MCF 10A (cell line): ENCODE results near the gene TRAPPC14. TPM values are rescaled to one million over a fixed set of nuclear protein-coding genes. Genes with fewer than 3 reads are reported as not detected.
A peak's percentile ranks its signal among the peaks of the same experiment; 100 is the strongest.

Experiments
- BruUV-seq: library from RNA; stranded (reverse); fragments of 400-500 nt; replicated peaks from 2 replicates; lab custom pipeline; 2021; lab: Mats Ljungman, UMichigan
- CTCF ChIA-PET: fragments of 300-600 bp; sonication (Branson Sonifier 250); formaldehyde crosslinking; extraction: SDS; loops from one replicate; lab custom pipeline; 2021; ENCODE audit warnings: antibody characterized with exemption, inconsistent platforms; lab: Yijun Ruan, JAX
- POLR2A ChIA-PET: fragments of 300-600, 350-650 bp; sonication (Branson Sonifier 250); formaldehyde crosslinking; extraction: SDS; loops from one replicate; lab custom pipeline; 2020; ENCODE audit warnings: antibody characterized with exemption, inconsistent platforms; lab: Yijun Ruan, JAX
- DNase-seq: peaks from one replicate; pipeline ENCODE4 v3.0.0-alpha.2; 2018; ENCODE audit not compliant: unreplicated experiment
- H3K27ac Mint-ChIP-seq: one replicate; pipeline ENCODE4 v1.8.0; 2022; ENCODE audit warnings: mild to moderate bottlenecking, low read depth, mixed read lengths; ENCODE audit not compliant: unreplicated experiment
- H3K27me3 Mint-ChIP-seq: one replicate; pipeline ENCODE4 v1.8.0; 2022; ENCODE audit warnings: mixed read lengths; ENCODE audit not compliant: insufficient read depth, unreplicated experiment
- H3K36me3 Mint-ChIP-seq: one replicate; pipeline ENCODE4 v1.8.0; 2022; ENCODE audit warnings: mild to moderate bottlenecking, moderate library complexity, mixed read lengths; ENCODE audit not compliant: insufficient read depth, unreplicated experiment
- H3K4me1 Mint-ChIP-seq: one replicate; pipeline ENCODE4 v1.8.0; 2022; ENCODE audit warnings: mixed read lengths; ENCODE audit not compliant: insufficient read depth, unreplicated experiment
- H3K4me3 Mint-ChIP-seq: one replicate; pipeline ENCODE4 v1.8.0; 2022; ENCODE audit warnings: mild to moderate bottlenecking, moderate library complexity, mixed read lengths; ENCODE audit not compliant: unreplicated experiment
- H3K9me3 Mint-ChIP-seq: one replicate; pipeline ENCODE4 v1.8.0; 2022; ENCODE audit warnings: mixed read lengths; ENCODE audit not compliant: unreplicated experiment
- intact Hi-C: fragments of 100-400 bp; cut with micrococcal nuclease; formaldehyde crosslinking; loops from 2 replicates; pipeline ENCODE4 v1.14.1; 2022
- total RNA-seq: library from RNA; stranded (reverse); gene quantifications from 2 replicates; pipeline ENCODE4 v1.2.3, GENCODE V29; 2022
- TF ChIP-seq, protein P1 (sequence below): fragments of 200-600 bp; IDR thresholded peaks from one replicate; pipeline ENCODE4 v1.8.0; 2022; ENCODE audit warnings: antibody characterized with exemption, mild to moderate bottlenecking; ENCODE audit not compliant: unreplicated experiment

TRAPPC14 gene
- total RNA-seq, 1 experiment from 2014 or later: 21.7 TPM

DNA sequence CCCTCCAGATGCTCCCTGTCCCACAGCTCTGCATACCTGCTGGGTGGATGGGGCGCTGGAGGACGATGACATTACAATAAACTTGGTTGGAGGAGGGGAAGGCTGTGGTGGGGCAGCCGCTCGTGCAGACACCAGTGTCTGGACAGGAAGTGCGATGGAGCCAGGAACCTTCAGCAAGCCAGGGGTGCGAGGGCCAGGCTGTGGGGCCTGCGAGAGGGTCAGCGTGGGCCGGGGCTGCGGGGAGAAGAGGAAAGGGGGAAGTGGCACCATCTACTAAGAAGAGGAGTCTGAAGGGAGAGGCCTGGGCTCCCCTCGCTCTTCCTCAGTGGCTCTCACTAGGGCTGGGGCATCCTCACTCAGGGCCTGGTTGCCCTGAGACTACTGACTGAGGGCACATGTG lies 50.6 kb downstream of the TRAPPC14 start:
- ChIA-PET POLR2A (no interaction called here), CTCF (interaction anchor here (0.6 kb wide), 1 partner anchor 34 kb away, joined by 4 read pairs; no protein-coding TSS in a partner anchor)
- H3K4me1 Mint-ChIP-seq: peaks cover 4% of the 10 kb centered on the region
- no TSS peak for BruUV-seq
- no peaks in the 10 kb centered on the region for H3K27me3 Mint-ChIP-seq
- intact Hi-C loops: no loop called here
- H3K36me3 Mint-ChIP-seq: peaks cover 59% of the 10 kb centered on the region
- H3K27ac Mint-ChIP-seq: no peak overlapping the region
- TF ChIP-seq, protein P1, sequence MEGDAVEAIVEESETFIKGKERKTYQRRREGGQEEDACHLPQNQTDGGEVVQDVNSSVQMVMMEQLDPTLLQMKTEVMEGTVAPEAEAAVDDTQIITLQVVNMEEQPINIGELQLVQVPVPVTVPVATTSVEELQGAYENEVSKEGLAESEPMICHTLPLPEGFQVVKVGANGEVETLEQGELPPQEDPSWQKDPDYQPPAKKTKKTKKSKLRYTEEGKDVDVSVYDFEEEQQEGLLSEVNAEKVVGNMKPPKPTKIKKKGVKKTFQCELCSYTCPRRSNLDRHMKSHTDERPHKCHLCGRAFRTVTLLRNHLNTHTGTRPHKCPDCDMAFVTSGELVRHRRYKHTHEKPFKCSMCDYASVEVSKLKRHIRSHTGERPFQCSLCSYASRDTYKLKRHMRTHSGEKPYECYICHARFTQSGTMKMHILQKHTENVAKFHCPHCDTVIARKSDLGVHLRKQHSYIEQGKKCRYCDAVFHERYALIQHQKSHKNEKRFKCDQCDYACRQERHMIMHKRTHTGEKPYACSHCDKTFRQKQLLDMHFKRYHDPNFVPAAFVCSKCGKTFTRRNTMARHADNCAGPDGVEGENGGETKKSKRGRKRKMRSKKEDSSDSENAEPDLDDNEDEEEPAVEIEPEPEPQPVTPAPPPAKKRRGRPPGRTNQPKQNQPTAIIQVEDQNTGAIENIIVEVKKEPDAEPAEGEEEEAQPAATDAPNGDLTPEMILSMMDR: no peak
- H3K9me3 Mint-ChIP-seq: no peaks in the 10 kb centered on the region
- DNase-seq: no peak
- H3K4me3 Mint-ChIP-seq: no peak overlapping the region

DNA sequence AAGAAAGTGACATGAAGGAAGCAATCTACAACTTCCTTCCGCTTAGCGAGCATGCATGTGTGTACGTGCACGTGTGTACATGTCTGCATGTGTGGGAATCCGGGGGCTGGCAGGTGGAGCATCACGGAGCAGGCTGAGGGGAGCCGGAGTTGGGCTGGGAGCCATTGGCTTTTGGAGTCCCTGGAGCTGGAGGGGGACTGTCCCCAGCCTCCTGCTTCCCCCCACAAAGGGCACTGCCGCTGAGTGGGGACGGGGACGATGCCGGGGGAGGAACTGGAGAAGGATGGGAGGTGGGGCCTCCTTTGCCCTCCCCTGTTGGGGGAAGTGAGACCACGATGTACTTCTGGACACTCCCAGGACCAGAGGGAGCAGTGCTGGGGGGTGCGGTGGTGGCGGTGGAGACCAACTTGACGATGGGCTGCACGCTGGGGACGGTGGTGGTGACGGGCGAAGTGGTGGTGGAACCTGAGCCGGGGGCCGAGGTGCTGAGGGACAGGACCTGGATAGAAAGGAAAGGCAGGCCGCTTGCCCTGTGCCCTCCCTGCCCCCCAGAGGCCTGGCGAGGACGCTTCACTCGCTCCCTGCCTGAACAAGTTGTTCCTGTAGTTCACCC lies 51.3 kb downstream of the TRAPPC14 start:
- Mint-ChIP-seq H3K36me3 (peaks cover 58% of the 10 kb centered on the region), H3K27ac (no peak overlapping the region), H3K9me3 (no peaks in the 10 kb centered on the region), H3K27me3 (no peaks in the 10 kb centered on the region), H3K4me1 (peaks cover 4% of the 10 kb centered on the region), H3K4me3 (no peak overlapping the region)
- CTCF ChIA-PET: interaction anchor here (0.6 kb wide), 2 partner anchors 13 to 35 kb away, joined by 3 to 4 read pairs; no protein-coding TSS in a partner anchor
- TF ChIP-seq, protein P1: no peak
- BruUV-seq: TSS peak; percentile 83
- intact Hi-C loops: no loop called here
- DNase-seq: no peak
- POLR2A ChIA-PET: interaction anchor here (0.6 kb wide), 1 partner anchor 1213 kb away, joined by 3 read pairs; no protein-coding TSS in a partner anchor

DNA sequence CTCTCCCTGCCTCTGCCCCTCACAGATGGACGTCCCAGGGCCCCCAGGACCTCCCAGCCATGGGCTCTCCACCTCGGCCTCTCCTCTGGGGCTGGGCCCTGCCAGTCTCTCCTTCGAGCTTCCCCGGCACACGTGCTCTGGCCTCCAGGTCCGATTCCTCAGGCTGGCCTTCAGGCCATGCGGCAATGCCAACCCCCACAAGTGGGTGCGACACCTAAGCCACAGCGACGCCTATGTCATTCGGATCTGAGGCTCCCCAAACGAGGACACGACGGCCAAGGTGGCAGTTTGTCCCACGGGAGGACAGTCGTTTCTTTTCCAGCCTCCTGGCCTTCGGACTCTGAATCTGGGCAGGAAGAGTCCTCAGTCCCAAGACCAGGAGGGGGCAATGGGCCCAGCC lies 51.9 kb downstream of the TRAPPC14 start:
- Mint-ChIP-seq H3K4me1 (peaks cover 4% of the 10 kb centered on the region), H3K36me3 (peaks cover 52% of the 10 kb centered on the region), H3K27me3 (no peaks in the 10 kb centered on the region), H3K9me3 (no peaks in the 10 kb centered on the region), H3K27ac (no peak overlapping the region), H3K4me3 (no peak overlapping the region)
- POLR2A ChIA-PET: interaction anchor here (0.6 kb wide), 1 partner anchor 1213 kb away, joined by 3 read pairs; no protein-coding TSS in a partner anchor
- TF ChIP-seq, protein P1: no peak
- DNase-seq: no peak
- no TSS peak for BruUV-seq
- CTCF ChIA-PET: interaction anchor here (0.6 kb wide), 1 partner anchor 13 kb away, joined by 3 read pairs; no protein-coding TSS in a partner anchor
- intact Hi-C loops: no loop called here

DNA sequence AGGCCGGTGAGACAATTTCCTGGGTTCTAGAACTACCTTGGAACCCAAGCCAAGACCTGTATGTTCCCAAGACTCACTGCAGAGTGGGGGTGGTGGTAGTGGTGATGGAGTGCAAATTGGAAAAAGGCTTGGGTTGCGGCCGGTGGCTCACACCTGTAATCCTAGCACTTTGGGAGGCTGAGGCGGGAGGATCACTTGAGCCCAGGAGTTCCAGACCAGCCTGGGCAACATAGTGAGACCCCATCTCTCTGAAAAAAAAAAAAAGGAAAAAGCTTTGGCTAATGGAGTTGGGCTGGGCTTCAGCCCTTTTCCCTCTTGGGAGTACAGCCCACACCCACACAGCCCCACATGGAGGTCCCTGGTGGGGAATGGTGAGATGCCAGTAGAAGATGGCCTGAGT lies 53.0 kb downstream of the TRAPPC14 start:
- no peaks in the 10 kb centered on the region for H3K9me3 Mint-ChIP-seq
- CTCF ChIA-PET: interaction anchor here (0.7 to 1.0 kb wide), 2 partner anchors 21 to 980 kb away, joined by 3 to 4 read pairs; partner anchors contain the start of genes MBLAC1 and TRIM56
- TF ChIP-seq, protein P1: no peak
- peaks cover 4% of the 10 kb centered on the region for H3K4me1 Mint-ChIP-seq
- no peak overlapping the region for H3K4me3 Mint-ChIP-seq
- H3K27ac Mint-ChIP-seq: no peak overlapping the region
- BruUV-seq: no TSS peak
- POLR2A ChIA-PET: interaction anchor here (0.8 to 5.8 kb wide), 3 partner anchors 9 to 21 kb away, joined by 3 to 45 read pairs (median 3); partner anchors contain the start of genes COPS6 and MBLAC1
- intact Hi-C loops: no loop called here
- DNase-seq: no peak
- no peaks in the 10 kb centered on the region for H3K27me3 Mint-ChIP-seq
- H3K36me3 Mint-ChIP-seq: peaks cover 51% of the 10 kb centered on the region
